NCI-H128 (cell line): ENCODE results near the gene BMX.

Experiments
- DNase-seq: peaks from one replicate; lab custom pipeline; 2025; ENCODE audit not compliant: unreplicated experiment; lab: John Stamatoyannopoulos, UW

BMX gene

GRCh38 chrX:15500497-15500966 lies at the start of gene BMX:
BMX (plus strand) TSS chrX:15500807; CDS start chrX:15508354, 7,547 bp downstream.
- no peak for DNase-seq

GRCh38 chrX:15451913-15452312 lies 48.7 kb upstream of the BMX start:
- DNase-seq = no peak

GRCh38 chrX:15464704-15465103 lies 35.9 kb upstream of the BMX start:
- DNase-seq = no peak

GRCh38 chrX:15465347-15465746 lies 35.3 kb upstream of the BMX start:
- DNase-seq = no peak

- no peak for DNase-seq
Observed at GRCh38 chrX:15465896-15466651, 34.5 kb upstream of the BMX start.

GRCh38 chrX:15468036-15468435 lies 32.6 kb upstream of the BMX start:
- DNase-seq = no peak

GRCh38 chrX:15469613-15470012 lies 31.0 kb upstream of the BMX start:
- DNase-seq = no peak

- DNase-seq = peak; percentile 0
Observed at GRCh38 chrX:15471028-15471427, 29.6 kb upstream of the BMX start.

GRCh38 chrX:15472531-15472930 lies 28.1 kb upstream of the BMX start:
- no peak for DNase-seq

- DNase-seq = no peak
Observed at GRCh38 chrX:15474028-15474427, 26.6 kb upstream of the BMX start.

GRCh38 chrX:15475021-15475420 lies 25.6 kb upstream of the BMX start:
- DNase-seq = no peak

GRCh38 chrX:15475486-15475885 lies 25.1 kb upstream of the BMX start:
- no peak for DNase-seq

GRCh38 chrX:15483891-15484290 lies 16.7 kb upstream of the BMX start:
- no peak for DNase-seq

GRCh38 chrX:15492469-15492868 lies 8.1 kb upstream of the BMX start:
- DNase-seq = no peak

GRCh38 chrX:15493118-15493962 lies 7.3 kb upstream of the BMX start, which contains the start of gene PIR:
PIR (minus strand) TSS chrX:15493333; CDS start chrX:15491257, 2,076 bp downstream.
- DNase-seq = peak; percentile 60

GRCh38 chrX:15495801-15496200 lies 4.8 kb upstream of the BMX start:
- no peak for DNase-seq

GRCh38 chrX:15496824-15497223 lies 3.8 kb upstream of the BMX start:
- no peak for DNase-seq

- peak; percentile 56 for DNase-seq
Observed at GRCh38 chrX:15497865-15498264, 2.7 kb upstream of the BMX start.

- DNase-seq = no peak
Observed at GRCh38 chrX:15498741-15499140, 1.9 kb upstream of the BMX start.

GRCh38 chrX:15499976-15500375 lies 631 bp upstream of the BMX start:
- DNase-seq = no peak

GRCh38 chrX:15501506-15501905 lies 899 bp downstream of the BMX start:
- DNase-seq = no peak

GRCh38 chrX:15504661-15505060 lies 4.1 kb downstream of the BMX start:
- DNase-seq = no peak
